Liver (tissue), 9 donors: Measurements from ENCODE around the gene CRACR2A. TPM values are rescaled to one million over a fixed set of nuclear protein-coding genes. Genes with fewer than 3 reads are reported as not detected.

ENCODE experiments used
- DNase-seq: peaks from one replicate; pipeline ENCODE4 v3.0.0-alpha.2; 2017; ENCODE audit warnings: low spot score
- H3K27ac ChIP-seq, 2 donors: one replicate each; pipeline ENCODE4 v1.7.0; 2013; ENCODE audit warnings: inconsistent platforms in 2 of 2, low read length in 2 of 2, control low read depth in 1 of 2, low read depth in 1 of 2, mild to moderate bottlenecking in 1 of 2
- H3K27me3 ChIP-seq, 4 donors: one replicate each; pipeline versions ENCODE4 v1.6.1 to v1.7.0; 2013; ENCODE audit warnings: low read length in 3 of 4, inconsistent platforms in 1 of 4, mild to moderate bottlenecking in 1 of 4, moderate library complexity in 1 of 4; ENCODE audit not compliant: control insufficient read depth in 4 of 4, insufficient read depth in 4 of 4
- H3K36me3 ChIP-seq, 4 donors: one replicate each; pipeline versions ENCODE4 v1.6.1 to v1.7.0; 2013; ENCODE audit warnings: low read length in 3 of 4, mild to moderate bottlenecking in 3 of 4, low read depth in 1 of 4, moderate library complexity in 1 of 4; ENCODE audit not compliant: control insufficient read depth in 4 of 4, insufficient read depth in 3 of 4
- H3K4me1 ChIP-seq, 4 donors: one replicate each; pipeline versions ENCODE4 v1.6.1 to v1.7.0; 2013; ENCODE audit warnings: low read length in 3 of 4, mild to moderate bottlenecking in 3 of 4, moderate library complexity in 1 of 4; ENCODE audit not compliant: control insufficient read depth in 4 of 4, insufficient read depth in 4 of 4
- H3K4me3 ChIP-seq, 3 donors: one replicate each; pipeline versions ENCODE4 v1.6.1 to v1.7.0; 2013; ENCODE audit warnings: low read length in 3 of 3, control low read depth in 1 of 3, low read depth in 1 of 3, mild to moderate bottlenecking in 1 of 3
- H3K9ac ChIP-seq, 2 donors: one replicate each; pipeline ENCODE4 v1.7.0; 2013; ENCODE audit warnings: low read length in 2 of 2, mild to moderate bottlenecking in 2 of 2, moderate library complexity in 2 of 2, control low read depth in 1 of 2, low read depth in 1 of 2
- H3K9me3 ChIP-seq, 4 donors: one replicate each; pipeline versions ENCODE4 v1.6.1 to v1.7.0; 2013; ENCODE audit warnings: low read length in 3 of 4; ENCODE audit not compliant: control insufficient read depth in 4 of 4
- EGR1 ChIP-seq, 2 donors: IDR thresholded peaks; 2 replicates each; pipeline ENCODE4 v1.6.1; 2016 to 2018; ENCODE audit warnings: antibody characterized with exemption in 2 of 2, low read depth in 2 of 2
- FOXA1 ChIP-seq: IDR thresholded peaks from 2 replicates; pipeline ENCODE4 v1.6.1; 2016; ENCODE audit warnings: antibody characterized with exemption
- FOXA2 ChIP-seq: IDR thresholded peaks from 2 replicates; pipeline ENCODE4 v1.6.1; 2016; ENCODE audit warnings: antibody characterized with exemption
- GABPA ChIP-seq, 2 donors: IDR thresholded peaks in 1 of 2; conservative IDR thresholded peaks in 1 of 2; 2 replicates each; pipeline ENCODE4 v1.6.1; 2016; ENCODE audit warnings: antibody characterized with exemption in 2 of 2, mild to moderate bottlenecking in 1 of 2, moderate library complexity in 1 of 2
- HNF4A ChIP-seq, 2 donors: conservative IDR thresholded peaks; 2 replicates each; pipeline ENCODE4 v1.6.1; 2016; ENCODE audit warnings: antibody characterized with exemption in 2 of 2, mild to moderate bottlenecking in 2 of 2
- HNF4G ChIP-seq: IDR thresholded peaks from 2 replicates; pipeline ENCODE4 v1.6.1; 2016; ENCODE audit warnings: antibody characterized with exemption
- JUND ChIP-seq, 2 donors: IDR thresholded peaks; 2 replicates each; pipeline ENCODE4 v1.6.1; 2016; ENCODE audit warnings: antibody characterized with exemption in 2 of 2
- NR2F2 ChIP-seq: IDR thresholded peaks from 2 replicates; pipeline ENCODE4 v1.6.1; 2016; ENCODE audit warnings: antibody characterized with exemption
- RXRA ChIP-seq, 2 donors: IDR thresholded peaks; 2 replicates each; pipeline ENCODE4 v1.6.1; 2017 to 2018; ENCODE audit warnings: antibody characterized with exemption in 2 of 2, mild to moderate bottlenecking in 1 of 2
- SP1 ChIP-seq: IDR thresholded peaks from 2 replicates; pipeline ENCODE4 v1.6.1; 2018; ENCODE audit warnings: antibody characterized with exemption, mild to moderate bottlenecking
- TAF1 ChIP-seq: conservative IDR thresholded peaks from 2 replicates; pipeline ENCODE4 v1.6.1; 2016; ENCODE audit warnings: antibody characterized with exemption, mild to moderate bottlenecking
- YY1 ChIP-seq: IDR thresholded peaks from 2 replicates; pipeline ENCODE4 v1.6.1; 2016; ENCODE audit warnings: antibody characterized with exemption, mild to moderate bottlenecking
- WGBS: extraction: QIAGEN DNeasy Blood & Tissue Kit; methylation state at CpG from one replicate; pipeline ENCODE4 v1.1.7; 2013; 5-methylcytosine and 5-hydroxymethylcytosine counted together
- polyA plus RNA-seq, 2 donors: library from polyadenylated mRNA; stranded (reverse) in 1 of 2; unstranded in 1 of 2; fragments of 200-250 nt in 1 of 2; fragments of >200 nt in 1 of 2; fragmentation: Nextera tagmentation in 1 of 2; extraction: Ambion mirVana in 1 of 2; gene quantifications; one replicate each; pipeline versions ENCODE4 v1.2.1 to v1.2.3, GENCODE V29; 2013 to 2015
- total RNA-seq, 2 donors: library from RNA; depleted of rRNA; stranded (reverse); fragments of >200 nt; gene quantifications; one replicate each; pipeline ENCODE4 v1.2.3, GENCODE V29; 2014
- TF ChIP-seq, protein P1 (sequence below): IDR thresholded peaks from 2 replicates; pipeline ENCODE4 v1.6.1; 2016; ENCODE audit warnings: antibody characterized with exemption
- TF ChIP-seq, protein P2 (sequence below): fragments of 150-350 bp; IDR thresholded peaks from 2 replicates; pipeline ENCODE4 v1.5.1; 2017; ENCODE audit warnings: improper control_type of control experiment, low read depth, low read length; ENCODE audit not compliant: missing input control
- TF ChIP-seq, protein P3 (sequence below): IDR thresholded peaks from 2 replicates; pipeline ENCODE4 v1.6.1; 2016; ENCODE audit warnings: antibody characterized with exemption
- TF ChIP-seq, protein P4 (sequence below): IDR thresholded peaks from 2 replicates; pipeline ENCODE4 v1.6.1; 2016; ENCODE audit warnings: antibody characterized with exemption, mild to moderate bottlenecking
- TF ChIP-seq, protein P5 (sequence below): IDR thresholded peaks from 2 replicates; pipeline ENCODE4 v1.6.1; 2016; ENCODE audit warnings: antibody characterized with exemption
- donor health status: healthy.
- donor health status: healthy.
- donor health status: healthy.
- donor health status: healthy.
- donor health status: healthy.

CRACR2A gene
- total and polyA plus RNA-seq, 4 donors, result 0.33 to 4.2 (median 1.4) TPM

DNA sequence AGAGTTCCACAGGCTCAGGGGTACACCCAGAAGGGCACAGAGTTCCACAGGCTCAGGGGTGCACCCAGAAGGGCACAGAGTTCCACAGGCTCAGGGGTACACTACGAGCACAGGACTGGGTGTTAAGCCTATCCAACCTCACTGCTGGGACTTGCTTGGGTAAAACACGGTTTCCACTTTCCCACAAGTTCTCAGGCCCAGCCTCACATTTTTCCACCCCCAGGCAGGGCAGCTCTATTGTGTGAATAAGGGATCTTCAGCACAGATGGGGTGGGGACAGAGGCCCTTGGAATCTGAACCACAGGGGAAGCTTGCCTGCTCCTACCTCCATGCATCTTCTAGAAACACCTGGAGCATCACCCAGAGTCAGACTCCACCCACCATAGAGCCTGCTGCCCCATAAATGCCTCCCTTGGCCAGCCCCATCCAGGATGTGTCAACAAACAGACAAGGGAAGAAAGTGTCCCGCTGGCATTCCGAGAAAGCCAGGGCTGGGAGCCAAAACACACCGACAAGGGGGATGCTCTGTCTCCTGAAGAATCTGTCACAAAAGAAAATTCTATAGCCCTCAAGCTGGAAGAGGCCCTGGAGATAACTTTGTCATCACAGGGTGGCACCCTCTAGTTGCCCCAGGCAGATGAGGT, 4.8 kb downstream of the CRACR2A start:
- Histone ChIP-seq H3K4me1 (peaks cover 0 to 5% (median under 1%) of the 10 kb centered on the region in 4 donors), H3K27me3 (no peaks in the 10 kb centered on the region), H3K9me3 (no peaks in the 10 kb centered on the region), H3K4me3 (no peak overlapping the region), H3K9ac (no peak overlapping the region), H3K36me3 (no peaks in the 10 kb centered on the region), H3K27ac (no peak overlapping the region)
- TF ChIP-seq, protein P1, sequence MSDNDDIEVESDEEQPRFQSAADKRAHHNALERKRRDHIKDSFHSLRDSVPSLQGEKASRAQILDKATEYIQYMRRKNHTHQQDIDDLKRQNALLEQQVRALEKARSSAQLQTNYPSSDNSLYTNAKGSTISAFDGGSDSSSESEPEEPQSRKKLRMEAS, result no peak
- TF ChIP-seq TAF1, result no peak
- TF ChIP-seq EGR1 (IDR thresholded peaks at IDR 0.05; ENCODE audit: low read depth in 2 of 2), result no peak
- TF ChIP-seq, protein P2, sequence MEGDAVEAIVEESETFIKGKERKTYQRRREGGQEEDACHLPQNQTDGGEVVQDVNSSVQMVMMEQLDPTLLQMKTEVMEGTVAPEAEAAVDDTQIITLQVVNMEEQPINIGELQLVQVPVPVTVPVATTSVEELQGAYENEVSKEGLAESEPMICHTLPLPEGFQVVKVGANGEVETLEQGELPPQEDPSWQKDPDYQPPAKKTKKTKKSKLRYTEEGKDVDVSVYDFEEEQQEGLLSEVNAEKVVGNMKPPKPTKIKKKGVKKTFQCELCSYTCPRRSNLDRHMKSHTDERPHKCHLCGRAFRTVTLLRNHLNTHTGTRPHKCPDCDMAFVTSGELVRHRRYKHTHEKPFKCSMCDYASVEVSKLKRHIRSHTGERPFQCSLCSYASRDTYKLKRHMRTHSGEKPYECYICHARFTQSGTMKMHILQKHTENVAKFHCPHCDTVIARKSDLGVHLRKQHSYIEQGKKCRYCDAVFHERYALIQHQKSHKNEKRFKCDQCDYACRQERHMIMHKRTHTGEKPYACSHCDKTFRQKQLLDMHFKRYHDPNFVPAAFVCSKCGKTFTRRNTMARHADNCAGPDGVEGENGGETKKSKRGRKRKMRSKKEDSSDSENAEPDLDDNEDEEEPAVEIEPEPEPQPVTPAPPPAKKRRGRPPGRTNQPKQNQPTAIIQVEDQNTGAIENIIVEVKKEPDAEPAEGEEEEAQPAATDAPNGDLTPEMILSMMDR, result no peak
- TF ChIP-seq, protein P3, sequence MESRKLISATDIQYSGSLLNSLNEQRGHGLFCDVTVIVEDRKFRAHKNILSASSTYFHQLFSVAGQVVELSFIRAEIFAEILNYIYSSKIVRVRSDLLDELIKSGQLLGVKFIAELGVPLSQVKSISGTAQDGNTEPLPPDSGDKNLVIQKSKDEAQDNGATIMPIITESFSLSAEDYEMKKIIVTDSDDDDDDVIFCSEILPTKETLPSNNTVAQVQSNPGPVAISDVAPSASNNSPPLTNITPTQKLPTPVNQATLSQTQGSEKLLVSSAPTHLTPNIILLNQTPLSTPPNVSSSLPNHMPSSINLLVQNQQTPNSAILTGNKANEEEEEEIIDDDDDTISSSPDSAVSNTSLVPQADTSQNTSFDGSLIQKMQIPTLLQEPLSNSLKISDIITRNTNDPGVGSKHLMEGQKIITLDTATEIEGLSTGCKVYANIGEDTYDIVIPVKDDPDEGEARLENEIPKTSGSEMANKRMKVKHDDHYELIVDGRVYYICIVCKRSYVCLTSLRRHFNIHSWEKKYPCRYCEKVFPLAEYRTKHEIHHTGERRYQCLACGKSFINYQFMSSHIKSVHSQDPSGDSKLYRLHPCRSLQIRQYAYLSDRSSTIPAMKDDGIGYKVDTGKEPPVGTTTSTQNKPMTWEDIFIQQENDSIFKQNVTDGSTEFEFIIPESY, result no peak
- no peak for TF ChIP-seq YY1
- TF ChIP-seq JUND (IDR thresholded peaks at IDR 0.05), result no peak
- no peak for TF ChIP-seq HNF4G
- no peak for TF ChIP-seq NR2F2
- TF ChIP-seq SP1, result no peak
- TF ChIP-seq RXRA (IDR thresholded peaks at IDR 0.05), result no peak
- TF ChIP-seq GABPA (IDR thresholded peaks at IDR 0.05 in 1 of 2, conservative IDR thresholded peaks at IDR 0.05 in 1 of 2), result no peak
- TF ChIP-seq HNF4A (conservative IDR thresholded peaks at IDR 0.05), result no peak
- TF ChIP-seq, protein P4, sequence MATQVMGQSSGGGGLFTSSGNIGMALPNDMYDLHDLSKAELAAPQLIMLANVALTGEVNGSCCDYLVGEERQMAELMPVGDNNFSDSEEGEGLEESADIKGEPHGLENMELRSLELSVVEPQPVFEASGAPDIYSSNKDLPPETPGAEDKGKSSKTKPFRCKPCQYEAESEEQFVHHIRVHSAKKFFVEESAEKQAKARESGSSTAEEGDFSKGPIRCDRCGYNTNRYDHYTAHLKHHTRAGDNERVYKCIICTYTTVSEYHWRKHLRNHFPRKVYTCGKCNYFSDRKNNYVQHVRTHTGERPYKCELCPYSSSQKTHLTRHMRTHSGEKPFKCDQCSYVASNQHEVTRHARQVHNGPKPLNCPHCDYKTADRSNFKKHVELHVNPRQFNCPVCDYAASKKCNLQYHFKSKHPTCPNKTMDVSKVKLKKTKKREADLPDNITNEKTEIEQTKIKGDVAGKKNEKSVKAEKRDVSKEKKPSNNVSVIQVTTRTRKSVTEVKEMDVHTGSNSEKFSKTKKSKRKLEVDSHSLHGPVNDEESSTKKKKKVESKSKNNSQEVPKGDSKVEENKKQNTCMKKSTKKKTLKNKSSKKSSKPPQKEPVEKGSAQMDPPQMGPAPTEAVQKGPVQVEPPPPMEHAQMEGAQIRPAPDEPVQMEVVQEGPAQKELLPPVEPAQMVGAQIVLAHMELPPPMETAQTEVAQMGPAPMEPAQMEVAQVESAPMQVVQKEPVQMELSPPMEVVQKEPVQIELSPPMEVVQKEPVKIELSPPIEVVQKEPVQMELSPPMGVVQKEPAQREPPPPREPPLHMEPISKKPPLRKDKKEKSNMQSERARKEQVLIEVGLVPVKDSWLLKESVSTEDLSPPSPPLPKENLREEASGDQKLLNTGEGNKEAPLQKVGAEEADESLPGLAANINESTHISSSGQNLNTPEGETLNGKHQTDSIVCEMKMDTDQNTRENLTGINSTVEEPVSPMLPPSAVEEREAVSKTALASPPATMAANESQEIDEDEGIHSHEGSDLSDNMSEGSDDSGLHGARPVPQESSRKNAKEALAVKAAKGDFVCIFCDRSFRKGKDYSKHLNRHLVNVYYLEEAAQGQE, result no peak
- no peak for TF ChIP-seq FOXA1
- TF ChIP-seq FOXA2, result no peak
- TF ChIP-seq, protein P5, sequence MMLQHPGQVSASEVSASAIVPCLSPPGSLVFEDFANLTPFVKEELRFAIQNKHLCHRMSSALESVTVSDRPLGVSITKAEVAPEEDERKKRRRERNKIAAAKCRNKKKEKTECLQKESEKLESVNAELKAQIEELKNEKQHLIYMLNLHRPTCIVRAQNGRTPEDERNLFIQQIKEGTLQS, result no peak
- no peak for DNase-seq
- WGBS, result 51% methylated on average over 5 of the region's 5 CpGs
